DMS153 (cell line): ENCODE results near the gene MYH9.
"Not testable (repeated sequence)": the region's sequence is repeated elsewhere in the genome, so short reads cannot be mapped to it uniquely, and the experiment has no call there.

Experiments
- DNase-seq: peaks from one replicate; lab custom pipeline; 2025; lab: John Stamatoyannopoulos, UW

MYH9 gene

DNA sequence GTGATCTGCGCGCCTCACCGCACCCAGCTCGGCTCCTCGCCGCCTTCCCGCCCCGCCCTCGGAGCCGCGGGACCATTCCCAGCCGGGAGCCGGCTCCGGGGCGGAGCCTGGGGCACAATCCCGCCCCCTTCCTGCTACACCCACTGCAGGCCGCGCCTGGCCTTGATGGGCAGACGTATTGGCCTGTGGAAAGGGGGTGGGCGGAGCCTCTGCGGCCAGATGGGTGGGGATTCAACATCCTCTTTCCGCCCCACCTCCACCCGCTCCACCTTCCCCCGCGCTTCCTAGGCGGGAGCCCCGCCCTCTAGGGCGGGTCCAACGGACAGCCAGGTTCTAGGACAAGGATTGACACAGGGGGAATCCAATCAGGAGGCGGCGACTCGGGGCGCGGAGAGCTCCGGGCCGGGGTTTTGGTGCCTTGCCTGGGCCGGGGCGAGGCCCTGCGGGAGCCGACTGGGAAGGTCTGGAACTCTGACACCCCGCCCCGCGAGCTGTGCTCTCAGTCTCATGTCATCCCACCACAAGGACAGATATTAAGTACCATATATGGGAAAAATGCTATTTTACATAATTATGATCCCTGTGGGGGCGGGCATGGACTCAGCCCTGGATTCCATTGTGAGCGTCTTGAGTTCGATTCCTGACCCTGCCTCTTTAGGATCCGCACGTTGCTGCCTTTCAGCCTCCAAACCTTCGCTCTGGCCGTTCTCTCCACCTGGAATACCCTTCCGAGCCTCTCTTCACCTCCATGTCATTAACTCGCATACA is at the start of gene MYH9:
Gene MYH9, minus strand, starts transcription at position 9 of the 768 bp plus-strand sequence. CDS start 38,731 bp downstream, outside the sequence.
- DNase-seq, result peak; percentile 98

DNA sequence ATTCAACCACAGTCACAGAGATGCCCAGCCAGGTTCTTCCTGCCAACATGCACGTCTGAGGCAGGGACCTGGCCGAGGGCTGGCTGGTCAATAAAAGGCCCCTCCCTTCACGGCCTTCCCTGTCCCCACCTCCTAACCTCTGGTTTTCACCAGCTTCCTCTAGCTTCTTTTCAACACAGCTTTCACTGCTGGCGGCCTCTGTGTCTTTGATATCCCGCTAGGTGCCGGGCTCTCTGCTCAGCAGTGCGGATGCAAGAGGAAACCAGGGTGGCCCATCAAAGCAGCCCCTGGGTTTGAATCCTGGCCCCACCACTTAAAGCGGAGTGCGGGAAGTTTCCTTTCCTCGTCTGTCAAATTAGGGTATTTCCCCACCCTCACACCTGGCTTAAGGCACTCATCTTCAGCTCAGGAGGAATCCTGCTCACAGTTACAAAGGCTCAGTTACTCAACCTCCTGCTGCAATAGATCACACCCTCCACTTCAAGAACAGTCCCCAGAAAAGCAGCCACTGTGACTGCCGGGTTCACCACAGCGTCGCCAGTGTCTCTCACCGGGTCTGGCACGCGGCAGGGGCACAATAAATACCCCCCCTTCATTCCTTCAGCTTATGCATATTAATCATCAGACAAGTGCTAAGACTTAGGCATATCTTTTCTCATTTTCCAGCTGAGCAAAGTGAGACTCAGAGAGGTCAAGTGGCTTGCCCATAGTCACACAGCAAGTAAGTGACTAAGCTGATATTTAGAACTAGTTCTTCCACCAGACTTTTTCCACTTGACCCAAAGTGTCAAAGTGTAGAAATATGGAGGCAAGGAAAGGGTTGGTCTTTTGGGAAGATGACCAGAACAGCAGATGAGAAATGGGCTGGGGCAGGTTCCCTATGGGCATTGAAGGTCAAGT is 48.0 kb upstream of the MYH9 start:
- peak; percentile 65 for DNase-seq

DNA sequence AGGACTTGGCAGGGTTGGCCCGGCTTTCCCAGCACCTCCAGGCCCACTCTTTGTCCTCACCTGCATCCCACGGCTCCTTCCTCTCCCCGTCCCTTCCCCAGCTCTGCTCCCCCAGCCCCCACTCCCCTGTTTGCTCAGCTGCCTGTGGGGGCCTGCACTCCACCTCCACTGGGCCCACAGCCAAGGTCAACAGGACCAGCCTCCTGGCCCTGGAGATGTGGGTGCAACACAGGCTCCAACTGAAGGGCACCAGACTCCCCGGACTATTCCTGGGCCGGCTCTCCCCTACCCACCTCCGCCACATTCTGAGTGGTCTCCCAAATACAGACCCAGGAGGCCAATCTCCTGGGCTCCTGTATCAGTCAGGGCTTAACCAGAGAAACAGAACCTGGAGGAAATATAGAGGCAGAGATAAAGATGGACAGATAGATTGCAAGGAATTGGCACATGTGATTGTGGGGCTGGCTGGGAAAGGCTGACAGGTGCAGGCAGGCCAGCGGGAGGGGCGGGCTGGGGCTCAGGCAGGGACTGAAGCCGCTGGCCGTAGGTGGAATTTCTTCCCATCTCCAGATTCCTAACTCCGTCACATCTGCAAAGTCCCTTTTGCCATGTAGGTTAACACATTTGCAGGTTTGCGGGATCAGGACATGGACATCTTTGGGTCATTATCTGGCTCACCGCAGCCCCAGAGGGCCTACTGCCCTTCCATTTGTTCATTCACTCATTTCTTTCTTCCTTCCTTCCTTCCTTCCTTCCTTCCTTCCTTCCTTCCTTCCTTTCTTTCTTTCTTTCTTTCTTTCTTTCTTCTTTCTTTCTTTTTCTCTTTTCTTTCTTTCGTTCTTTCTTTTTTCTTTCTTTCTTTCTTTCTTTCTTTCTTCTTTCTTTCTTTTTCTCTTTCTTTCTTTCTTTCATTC is 45.8 kb upstream of the MYH9 start:
- DNase-seq, result peak; percentile 93

DNA sequence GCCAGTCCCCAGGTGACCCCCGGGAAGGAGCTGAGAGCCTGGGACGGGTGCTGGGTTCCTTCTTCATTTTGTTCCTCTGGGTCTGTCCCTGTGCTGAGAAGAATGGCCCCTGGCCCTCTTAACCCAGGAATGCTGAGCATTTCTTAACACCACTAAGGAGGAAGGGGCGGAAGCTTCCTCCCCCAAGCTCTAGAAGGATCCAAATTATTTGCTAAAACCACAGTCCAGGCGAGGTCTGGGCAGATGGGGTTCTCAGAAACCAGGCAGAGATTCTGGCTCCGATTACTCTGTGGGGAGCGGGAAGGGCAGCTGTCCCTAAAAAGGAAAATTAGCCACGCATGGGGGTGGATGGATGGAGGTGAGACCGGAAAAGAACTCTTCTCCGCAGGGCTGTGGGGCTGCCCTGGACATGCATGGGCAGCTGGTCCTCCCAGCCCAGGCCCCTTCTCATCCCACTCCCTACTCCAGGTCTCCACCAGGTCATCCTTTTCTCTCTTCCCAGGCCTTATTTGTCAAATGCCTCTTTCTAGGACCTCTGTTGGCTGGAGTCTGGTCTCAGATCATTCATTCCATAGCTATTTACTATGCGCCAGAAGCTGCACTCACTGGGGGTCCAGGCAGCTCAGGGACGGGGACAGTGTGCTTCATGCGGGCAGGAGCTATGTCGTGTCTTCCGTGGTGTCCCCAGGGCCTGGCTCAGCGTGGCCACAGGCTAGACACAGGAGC is 45.0 kb upstream of the MYH9 start:
- no peak for DNase-seq

DNA sequence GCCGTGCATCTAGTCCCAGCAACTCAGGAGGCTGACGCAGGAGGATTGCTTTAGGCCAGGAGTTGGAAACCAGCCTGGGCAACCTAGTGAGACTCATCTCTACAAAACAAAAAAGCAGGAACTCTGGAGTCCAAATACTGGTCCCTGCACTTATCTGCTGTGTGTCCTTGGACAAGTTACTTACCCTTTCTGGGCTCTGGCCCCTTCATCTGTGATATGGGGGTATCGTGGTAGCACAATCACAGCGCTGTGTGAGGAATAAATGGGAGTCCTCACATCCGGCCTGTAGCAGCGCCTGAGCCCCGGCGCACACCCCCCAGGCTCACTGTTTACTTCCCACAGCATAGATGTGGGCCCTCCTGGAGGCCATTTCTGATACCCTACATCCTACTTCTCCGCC is 44.2 kb upstream of the MYH9 start:
- no peak for DNase-seq

DNA sequence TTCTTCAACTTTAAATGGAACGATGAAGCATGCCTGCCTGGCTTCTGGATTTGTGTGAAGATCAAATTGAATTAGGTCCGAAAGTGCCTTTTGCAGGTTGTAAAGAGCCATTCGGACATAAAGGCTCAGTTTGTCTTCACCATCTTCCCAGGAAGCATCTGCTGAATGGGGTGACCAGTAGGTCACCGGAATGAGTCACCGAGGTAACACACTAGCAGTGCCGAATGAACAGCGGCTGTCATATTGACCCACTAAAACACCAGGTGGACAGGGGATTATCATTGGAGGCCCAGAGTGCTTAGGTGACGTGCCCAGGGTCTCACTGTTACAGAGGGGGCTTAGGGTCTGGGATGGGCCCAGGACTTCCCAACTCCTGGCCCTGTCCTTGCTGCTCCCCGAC is 43.1 kb upstream of the MYH9 start:
- no peak for DNase-seq

DNA sequence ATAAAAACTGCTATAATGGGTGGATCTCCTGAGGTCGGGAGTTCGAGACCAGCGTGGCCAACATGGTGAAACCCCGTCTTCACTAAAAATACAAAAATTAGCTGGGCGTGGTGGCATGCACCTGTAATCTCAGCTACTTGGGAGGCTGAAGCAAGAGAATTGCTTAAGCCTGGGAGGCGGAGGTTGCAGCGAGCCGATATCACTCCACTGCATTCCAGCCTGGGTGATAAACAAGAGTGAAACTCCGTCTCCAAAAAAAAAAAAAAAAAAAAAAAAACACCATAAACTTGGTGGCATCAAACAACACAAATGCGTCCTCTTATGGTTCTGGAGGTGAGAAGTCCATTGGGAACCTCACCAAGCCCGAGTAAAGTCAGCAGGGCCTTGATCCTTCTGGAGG is 40.2 kb upstream of the MYH9 start:
- DNase-seq, result not testable (repeated sequence)

DNA sequence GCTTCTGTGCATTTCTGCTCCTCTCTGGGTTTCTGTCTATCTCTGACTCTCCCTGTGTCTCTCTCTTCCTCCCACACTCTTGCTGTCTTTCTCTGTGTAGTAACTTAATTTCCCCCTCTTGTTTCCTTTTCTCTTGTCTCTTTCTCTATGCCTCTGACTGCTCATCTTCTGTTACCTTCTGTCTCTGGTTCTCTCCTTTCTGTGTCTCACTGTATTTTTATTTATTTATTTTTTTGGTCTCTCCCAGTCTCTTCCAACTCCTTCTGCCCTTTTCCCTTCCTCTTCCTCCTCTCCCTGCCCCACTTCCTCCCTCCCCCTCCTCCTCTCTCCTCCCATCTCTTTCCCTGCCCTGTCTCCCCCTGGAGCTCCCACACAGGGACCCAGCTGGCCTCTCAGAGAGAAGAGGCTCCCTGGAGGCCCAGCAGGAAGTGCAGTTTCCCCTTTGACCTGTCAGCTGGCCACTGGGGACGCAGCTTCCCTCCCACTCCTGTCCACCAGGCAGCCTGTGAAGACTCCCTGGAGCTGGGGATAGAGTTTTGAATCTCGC is 38.3 kb upstream of the MYH9 start:
- DNase-seq, result no peak

DNA sequence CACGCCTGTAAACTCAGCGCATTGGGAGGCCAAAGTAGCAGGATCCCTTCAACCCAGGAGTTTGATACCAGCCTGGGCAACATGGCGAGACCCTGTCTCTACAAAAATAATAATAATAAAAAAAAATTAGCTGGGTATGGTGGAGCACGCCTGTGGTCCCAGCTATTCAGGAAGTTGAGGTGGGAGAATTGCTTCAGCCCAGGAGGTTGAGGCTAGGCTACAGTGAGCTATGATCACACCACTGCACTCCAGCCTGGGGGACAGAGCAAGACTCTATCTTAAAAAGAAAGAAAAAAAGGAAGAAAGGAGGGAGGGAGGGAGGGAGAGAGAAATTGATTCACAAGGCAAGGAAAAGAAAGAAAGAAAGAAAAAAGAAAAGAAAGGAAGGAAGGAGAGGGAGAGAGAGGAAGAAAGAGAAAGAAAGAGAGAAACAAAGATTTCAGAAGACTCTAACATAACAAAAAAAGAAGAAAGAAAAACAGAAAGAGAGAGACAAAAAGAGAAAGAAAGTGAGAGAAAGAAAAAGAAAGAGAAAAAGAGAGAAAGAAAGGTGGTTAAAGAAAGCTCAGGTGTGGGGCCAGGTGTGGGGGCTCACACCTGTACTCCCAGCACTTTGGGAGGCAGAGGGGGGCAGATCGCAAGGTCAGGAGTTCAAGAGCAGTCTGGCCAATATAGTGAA is 37.3 kb upstream of the MYH9 start:
- DNase-seq, result no peak

DNA sequence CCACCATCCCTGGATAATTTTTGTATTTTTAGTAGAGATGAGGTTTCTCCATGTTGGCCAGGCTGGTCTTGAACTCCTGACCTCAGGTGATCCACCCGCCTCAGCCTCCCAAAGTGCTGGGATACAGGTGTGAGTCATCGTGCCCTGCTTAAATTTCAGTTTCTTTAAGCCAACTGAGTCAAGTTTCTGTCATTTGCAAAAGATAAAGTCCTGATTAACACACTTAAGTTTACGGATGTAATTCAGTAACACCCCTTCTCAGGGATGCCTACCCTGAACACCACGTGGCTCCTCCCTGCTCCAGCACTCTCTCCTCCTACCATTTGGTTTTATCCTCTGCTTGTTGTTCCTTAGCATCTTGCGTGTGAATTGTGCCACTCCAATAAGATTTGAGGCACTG is 36.7 kb upstream of the MYH9 start:
- not testable (repeated sequence) for DNase-seq

DNA sequence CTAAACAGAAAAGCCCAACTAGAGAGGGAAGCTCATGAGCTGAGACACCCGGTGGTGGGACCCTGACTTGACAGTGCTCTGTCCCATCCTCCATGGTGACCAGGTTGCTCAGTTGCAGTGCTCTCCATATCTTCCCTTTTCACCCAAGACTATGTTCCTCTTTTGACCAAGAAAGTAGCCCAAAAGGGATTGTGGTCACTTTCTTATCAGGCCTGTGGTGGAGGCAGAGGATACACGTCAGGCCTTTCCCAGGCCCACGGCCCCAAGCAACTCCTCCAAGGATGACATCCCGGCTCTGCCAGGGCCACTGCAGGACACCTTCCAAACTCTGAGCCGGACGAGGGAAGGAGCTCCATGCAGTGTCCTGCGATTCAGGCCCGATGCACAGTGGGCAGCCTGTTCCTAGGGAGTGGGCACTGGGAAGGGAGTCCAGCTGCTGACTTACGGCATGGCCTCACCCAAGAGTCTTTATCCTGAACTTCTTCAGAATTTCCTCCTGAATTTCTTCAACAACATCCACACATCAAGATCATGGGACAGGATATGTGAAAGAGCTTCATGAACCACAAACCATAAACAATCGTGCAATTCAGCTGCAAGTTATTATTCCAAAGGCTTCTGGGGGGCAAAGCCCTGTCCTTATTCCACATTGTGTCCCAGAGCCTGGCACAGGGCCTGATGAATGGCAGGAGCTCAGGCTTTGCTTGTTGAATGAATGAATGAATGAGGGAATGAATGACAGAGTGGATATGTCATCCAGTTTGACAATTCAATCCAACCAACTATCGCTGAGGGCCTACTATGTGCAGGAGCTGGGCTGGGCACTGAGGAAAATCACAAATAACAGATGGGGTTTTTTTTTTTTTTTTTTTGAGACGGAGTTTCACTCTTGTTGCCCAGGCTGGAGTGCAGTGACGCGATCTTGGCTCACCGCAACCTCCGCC is 36.0 kb upstream of the MYH9 start:
- no peak for DNase-seq

DNA sequence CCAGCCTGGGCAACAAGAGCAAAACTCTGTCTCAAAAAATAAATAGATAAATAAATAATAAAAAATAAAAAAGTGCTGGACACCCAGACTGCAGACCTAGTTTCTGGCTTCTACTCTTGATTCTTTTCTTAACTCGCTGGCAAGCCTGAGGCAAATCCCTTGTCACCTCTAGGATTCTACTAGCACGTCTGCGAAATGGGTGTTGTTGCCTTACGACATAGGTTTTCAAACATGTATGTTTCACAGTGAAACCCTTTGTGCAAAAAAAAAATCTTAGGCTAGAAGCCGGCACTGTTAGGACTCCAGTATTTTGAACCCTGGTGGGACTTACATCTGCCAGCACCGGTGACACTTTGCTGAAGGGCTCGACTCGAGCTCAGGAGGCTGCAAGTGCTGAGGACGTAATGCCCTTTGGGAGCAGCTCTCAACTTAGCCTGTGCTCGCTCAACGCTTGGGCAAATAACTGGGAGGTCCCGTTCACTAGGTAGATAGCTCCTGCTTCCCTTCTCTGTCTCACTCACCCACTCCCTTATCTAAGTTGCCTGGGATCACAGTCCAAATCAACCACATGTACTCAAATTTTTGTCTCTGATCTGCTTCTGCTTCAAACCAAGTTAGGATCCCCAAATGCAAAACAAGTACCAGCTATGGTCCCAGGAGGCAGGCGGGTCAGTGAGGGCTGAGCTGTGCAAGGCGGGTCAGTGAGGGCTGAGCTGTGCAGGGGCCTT is 34.7 kb upstream of the MYH9 start:
- no peak for DNase-seq

DNA sequence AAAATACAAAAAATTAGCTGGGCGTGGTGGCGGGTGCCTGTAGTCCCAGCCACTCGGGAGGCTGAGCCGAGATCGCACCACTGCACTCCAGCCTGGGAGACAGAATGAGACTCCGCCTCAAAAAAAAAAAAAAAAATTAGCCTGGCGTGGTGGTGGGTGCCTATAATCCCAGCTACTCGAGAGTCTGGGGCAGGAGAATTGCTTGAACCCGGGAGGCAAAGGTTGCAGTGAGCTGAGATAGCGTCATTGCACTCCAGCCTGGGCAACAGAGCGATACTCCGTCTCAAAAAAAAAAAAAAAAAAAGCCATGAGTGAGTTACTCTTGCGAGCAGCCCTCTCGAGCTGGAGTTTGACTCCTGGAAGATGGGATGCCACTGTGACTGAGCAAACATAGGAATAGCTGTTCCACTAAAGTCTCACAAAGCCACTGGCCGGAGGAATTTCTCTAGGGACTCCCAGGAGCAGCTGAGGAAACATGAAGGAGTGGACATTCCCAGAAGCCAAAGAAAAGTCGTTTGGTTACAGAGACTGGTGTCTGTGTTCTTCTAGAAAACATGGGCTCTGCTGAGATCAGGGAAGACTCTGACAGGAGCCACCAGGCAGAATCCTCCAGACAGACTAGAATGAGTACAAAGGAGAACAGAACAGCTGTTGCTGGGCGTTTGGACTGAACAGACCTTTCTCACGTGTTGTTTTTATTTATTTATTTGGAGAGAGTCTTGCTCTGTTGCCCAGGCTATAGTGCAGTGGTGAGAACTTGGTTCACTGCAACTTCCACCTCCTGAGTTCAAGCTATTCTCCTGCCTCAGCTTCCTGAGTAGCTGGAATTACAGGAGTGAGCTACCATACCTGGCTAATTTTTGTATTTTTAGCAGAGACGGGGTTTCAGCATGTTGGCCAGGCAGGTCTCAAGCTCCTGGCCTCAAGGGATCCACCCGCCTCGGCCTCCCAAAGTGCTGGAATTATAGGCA is 32.4 kb upstream of the MYH9 start:
- DNase-seq, result no peak

DNA sequence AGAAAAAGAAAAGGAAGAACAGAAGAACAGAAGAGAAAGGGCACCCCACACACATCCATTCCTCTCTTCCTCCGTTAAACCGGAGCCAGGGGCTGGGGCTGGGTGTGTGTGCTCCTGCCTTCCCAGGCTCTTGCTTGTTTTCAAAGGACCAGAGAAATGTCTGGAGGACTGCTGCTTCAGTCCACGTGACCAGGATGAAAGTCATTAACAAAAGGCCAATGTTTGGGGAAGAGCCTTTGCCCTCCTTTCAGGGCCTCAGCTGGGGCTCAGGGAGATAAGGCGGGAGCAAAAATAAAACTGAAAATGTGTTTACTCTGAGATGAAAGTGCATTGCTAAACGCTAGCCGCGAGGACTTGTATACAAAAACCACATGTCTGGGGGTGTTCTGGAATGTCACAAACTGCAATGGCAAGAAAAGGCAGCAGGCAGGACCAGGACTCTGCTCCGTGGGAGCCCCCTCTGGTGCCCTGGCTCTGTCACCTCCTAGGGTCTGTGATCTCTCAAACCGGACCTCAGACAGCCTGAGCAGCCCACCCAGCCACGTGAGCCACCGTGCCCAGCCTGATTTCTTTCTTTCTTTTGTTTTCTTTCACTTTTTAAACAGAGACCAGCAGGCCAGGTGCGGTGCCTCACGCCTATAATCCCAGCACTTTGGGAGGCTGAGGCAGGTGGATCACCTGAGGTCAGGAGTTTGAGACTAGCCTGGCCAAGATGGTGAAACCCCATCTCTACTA is 31.6 kb upstream of the MYH9 start:
- DNase-seq, result no peak

DNA sequence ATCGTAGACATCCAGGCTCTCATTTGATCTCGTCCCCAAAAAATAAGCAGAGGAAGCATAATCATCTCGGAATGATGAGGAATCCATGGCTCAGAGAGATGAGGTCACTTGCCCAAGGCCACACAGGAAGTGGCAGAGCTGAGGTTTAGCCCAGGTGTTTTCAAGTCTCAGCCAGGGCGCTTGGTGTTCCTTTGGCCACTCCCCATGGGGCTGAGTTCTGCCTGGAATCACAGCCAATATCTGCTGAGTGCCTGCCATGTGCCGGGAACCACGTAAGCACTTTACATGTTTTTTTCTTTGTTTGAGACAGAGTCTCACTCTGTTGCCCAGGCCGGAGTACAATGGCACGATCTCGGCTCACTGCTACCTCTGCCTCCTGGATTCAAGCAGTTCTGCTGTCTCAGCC is 29.5 kb upstream of the MYH9 start:
- DNase-seq, result no peak

DNA sequence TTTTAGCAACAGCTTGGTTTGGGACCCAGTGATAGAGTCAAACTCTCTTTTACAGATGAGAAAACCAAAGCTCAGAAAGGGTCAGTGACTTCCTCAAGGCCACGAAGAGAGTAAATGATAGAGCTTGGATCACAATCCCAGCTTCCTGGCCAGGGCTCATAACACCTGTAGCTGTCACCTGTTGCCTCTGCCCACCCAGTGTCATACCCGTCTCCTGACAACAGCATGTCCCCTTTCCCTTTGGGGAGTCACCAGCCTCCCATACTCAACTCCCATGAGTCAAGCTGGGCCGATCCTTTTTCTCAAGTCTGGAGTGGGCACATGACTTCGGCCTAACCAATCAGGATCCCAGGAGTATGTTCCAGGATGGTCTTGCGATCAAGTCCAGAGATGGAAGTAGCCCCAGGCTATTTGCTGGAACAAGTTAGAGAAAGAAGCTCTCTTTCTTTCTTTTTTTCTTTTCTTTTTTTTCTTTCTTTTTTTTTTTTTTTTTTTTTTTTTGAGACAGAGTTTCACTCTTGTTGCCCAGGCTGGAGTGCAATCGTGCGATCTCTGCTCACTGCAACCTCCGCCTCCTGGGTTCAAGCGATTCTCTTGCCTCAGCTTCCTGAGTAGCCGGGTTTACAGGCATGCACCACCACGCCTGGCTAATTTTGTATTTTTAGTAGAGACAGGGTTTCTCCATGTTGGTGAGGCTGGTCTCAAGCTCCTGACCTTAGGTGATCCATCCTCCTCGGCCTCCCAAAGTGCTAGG is 27.8 kb upstream of the MYH9 start:
- DNase-seq, result no peak
